Activated naive CD4-positive, alpha-beta T cell (primary cell): ENCODE results near the gene CCDC12.

Experiments used
- DNase-seq, 4 experiments: peaks; one replicate each; lab custom pipeline; 2025; lab: John Stamatoyannopoulos, UW

Gene CCDC12

GRCh38 chr3:46955157-46955556 is 21.4 kb downstream of the CCDC12 start:
- no peak for DNase-seq

DNA sequence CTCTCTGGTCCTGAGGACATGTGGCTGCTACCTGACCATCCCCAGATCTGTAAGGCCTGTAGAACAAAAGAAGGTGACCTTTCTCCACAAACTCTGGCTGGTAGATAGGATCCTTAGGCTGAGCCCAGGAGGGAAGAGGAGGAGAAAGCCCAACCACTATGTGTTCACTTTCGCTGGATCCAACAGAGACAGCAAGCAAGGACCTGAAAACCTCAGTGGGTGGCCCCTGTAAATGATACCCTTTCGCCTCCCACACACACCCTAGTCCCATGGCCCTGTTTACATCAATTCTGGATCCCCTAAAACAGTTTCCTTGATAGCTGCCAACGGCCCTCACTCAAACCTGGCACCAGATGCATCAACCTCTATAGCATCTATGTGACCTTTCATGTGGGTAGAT is 22.4 kb downstream of the CCDC12 start:
- no peak for DNase-seq

- DNase-seq, result no peak
Measured at GRCh38 chr3:46953234-46954010, 23.1 kb downstream of the CCDC12 start.

GRCh38 chr3:46952813-46953212 is 23.7 kb downstream of the CCDC12 start:
- DNase-seq, result no peak

DNA sequence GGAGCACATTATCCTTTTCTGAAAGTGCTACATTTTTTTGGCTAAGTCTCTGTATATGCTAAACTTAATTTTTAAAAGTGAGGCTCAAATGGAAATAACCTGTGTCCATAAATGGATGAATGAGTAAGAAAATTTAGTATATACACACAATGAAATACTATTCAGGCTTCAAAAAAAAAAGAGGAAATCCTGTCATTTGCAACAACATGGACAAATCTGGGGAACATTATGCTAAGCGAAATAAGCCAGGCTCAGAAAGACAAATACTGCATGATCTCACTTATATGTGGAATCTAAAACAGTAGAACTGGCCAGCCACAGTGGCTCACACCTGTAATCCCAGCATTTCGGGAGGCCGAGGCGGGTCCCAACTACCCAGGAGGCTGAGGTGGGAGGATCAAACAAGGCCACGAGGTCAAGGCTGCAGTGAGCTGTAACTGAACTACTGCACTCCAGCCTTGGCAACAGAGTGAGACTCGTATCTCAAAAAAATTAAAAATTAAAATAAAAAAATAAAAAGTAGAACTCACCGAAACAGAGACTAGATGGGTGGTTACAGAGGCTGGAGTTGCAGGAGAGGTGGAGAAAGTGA is 25.8 kb downstream of the CCDC12 start:
- DNase-seq, result no peak

- no peak for DNase-seq
Measured at GRCh38 chr3:46950177-46950576, 26.4 kb downstream of the CCDC12 start.

DNA sequence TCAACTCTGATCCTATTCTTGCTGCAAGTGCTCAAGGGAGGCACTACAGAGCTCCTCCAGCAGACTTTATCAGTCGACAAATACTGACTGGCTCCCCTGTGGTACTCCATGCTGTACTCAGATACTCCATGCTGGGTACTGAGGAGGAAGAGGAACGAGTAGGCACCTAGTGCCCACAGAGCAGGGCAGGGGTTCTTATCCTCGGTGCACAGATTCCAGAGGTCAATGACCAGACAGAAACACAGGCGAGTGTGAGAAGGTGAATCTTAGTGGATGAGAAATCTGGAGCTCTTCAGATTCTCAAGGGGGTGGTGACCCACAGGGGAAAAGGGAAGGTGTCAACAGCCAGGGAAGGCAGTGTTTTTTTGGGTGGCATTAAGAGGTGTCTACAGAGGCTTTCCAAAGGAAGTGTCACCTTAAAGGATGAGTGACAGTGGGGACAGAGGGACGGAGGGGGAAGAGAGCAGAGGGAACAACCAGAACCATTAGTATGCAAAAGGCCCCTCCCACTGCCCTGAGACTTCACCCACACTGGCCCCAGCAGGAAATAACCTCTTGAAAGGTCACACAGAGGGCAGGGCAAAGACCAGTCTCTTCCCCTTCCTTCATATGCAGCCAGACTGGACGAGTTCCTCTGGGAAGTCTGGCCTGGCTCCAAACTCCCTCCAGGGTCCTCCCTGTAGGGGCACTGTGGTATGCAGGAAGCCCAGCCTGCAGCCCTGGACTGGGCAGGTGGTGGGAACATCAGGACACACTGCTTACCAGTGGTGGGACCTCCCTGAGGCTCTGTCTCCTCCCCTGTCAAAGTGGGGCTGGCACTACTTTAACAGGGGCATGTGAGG is 27.5 kb downstream of the CCDC12 start:
- DNase-seq, result no peak

DNA sequence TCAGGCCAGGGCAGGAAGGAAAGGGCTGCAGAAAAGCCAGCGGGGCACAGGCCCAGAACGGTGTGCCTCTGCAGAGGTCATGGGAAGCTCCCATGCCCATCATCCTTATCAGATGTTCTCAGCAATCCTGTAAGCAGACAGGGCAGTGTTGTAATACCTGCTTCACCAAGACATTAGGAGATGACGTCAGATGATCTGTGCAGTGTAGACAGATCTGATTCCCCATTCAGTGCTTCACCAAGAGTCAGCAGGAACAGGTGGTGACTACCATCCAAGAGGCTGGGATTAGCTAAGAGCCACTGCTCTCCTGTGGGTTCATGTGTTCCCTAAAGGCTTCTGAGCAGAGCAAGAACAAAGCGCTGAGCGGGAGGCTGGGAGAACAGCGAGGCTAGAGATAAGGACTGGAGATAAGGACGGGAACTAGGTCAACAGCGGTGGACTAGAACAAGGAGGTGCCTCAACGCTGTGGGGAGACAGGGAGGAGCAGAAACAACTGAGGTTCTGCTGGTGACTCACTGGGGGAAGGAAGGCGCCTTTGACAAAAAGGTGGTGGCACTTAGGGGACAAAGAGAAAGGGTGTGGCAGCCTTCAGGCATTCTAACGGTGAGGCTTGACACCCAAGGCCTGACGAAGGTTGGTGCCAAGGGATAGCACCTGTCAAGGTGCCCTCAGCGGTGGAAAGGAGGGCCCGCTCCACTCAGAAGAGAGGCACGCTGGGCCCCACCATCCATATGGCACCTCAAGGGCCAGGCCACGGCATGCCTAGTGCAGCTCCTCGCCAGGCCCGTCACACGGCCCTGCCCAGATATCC is 28.4 kb downstream of the CCDC12 start:
- DNase-seq, result peak in 2 of 4 experiments; percentile 21 to 23

GRCh38 chr3:46947546-46947901 is 29.0 kb downstream of the CCDC12 start:
- DNase-seq, result no peak

GRCh38 chr3:46946856-46947545 is 29.5 kb downstream of the CCDC12 start:
- DNase-seq, result peak in 2 of 4 experiments; percentile 22 to 35

DNA sequence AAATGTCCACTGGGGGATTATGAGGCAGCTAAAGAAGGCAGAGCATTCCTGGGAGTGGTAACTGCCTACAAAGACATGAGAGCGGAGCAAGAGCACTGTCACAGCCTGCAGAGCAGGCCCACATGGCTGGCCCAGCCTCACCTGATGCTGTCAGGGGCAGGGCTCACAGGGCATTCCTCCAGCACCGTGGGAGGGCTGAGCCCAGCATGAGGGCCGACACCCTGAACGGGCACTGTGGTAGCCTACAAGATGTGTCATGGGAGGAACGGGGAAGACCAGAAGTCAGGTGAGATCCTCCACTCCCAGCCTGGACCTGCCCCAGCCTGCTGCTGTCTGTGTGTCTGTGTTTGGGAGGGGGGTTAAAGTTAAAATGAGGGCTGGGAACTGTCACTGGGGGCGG is 30.1 kb downstream of the CCDC12 start:
- no peak for DNase-seq

DNA sequence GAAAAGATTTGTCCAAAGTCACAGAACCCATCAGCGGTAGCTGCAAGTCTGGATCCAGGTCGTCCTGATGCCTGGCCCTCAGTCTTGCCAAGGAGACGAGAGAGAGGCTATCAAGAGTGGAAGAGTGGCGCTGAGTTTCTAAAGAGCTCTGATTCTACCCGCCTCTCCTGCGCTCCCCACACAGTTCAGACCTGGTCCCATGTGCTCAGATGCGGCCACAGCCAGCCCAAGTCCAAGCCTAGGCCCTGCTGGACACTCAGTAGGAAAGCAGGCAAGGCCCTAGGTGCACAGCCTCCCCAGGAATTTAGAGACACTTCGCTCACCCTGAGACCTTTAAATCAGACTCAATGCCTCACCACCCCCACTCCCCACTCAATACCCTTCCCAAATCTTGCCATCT is 32.4 kb downstream of the CCDC12 start:
- no peak for DNase-seq

GRCh38 chr3:46943237-46944187 is 33.0 kb downstream of the CCDC12 start:
- no peak for DNase-seq

DNA sequence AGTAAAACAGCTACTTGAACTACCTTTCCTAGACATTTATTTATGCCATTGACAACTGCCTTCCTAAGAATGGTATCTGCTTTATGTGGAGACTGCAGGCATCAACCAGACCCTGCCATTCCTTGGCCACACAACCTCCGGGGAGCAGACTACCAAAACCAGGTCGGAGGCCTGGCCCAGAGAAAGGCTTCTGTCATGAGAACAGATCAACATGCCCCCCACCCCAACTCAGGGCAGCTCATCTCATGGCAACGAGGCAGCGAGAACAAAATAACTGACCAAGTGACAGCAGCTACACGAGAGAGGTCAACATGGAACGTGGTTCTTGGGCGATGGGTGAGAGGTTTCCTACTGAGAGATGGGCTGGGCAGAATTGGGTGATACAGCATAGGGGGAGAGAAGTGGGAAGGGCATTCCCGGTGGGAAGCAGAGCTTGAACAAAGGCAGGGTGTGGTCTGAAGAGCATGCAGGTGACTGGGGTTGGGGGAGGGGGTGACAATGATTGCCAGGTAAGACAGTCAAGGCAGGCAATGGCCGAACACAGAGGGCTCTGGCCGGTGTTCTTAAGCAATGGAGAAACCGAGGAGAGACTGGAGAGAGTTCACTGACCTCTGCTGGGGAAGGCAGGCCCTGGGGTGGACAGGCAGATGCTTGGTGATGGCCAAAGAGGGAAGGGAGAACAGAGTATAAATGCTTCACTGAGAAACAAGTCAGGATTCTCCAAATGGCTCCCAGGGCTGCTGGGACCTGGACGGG is 33.9 kb downstream of the CCDC12 start:
- DNase-seq, result no peak

GRCh38 chr3:46942076-46942475 is 34.5 kb downstream of the CCDC12 start:
- DNase-seq, result no peak

DNA sequence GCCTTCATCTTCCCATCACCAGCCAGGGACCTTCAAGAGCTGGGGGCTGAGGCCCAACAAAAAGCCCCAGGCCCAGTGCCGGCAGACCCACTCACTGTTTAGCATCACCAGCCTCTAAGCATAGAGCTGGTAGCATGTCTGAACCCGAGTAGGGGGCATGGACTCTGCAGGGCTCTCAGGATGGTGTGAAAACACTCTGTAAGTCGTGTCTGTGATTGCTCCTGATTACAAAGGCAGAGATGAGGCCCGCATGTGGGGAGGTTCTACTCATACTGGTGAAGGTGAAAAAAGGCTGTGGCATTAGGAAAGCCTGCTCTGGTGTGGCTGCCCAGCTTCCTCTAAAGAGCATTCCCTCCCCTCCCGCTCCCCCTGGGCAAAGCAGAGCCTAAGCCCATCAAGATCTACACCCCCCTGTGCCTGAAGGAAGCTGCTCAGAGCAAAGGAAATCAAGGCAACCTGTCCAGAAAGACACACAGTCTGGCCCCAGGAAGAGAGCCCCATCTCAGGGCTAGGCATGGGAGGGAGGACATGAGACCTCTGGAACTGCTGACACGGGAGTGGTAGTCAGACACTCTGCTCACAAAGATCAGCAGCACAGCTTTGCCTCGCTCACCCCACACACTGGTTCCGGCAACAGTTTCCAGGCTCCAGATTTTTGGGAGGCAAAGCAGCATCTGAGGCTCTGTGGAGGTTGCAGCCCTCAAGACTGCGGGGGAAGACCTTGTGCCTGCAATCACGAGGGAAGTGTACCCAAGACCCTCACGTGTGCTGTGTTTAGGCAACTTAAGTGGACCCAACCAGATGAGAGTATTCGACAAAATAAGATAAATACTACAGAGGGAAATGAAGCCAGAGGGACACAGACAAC is 36.7 kb downstream of the CCDC12 start:
- DNase-seq, result no peak

DNA sequence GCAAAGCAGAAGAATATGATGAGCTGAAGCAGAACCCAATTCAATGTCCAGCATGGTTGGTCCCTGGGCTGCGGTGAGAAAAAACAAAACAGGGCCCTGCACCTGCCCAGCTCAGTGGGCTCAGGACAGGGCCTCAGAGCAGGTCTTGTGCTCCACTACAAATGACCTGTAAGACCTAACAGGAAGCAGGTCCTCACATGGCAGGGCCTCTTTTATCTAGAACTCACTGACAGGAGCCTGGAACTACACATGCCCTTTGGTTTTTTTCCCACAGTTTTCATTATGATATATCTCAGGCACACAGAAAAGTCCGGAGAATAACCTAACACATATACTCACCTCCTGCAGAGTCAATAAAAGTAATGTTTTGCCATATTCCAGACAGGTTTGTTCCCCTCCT is 38.4 kb downstream of the CCDC12 start:
- no peak for DNase-seq

- DNase-seq, result no peak
Measured at GRCh38 chr3:46936733-46937250, 39.8 kb downstream of the CCDC12 start.
